Measurements from ENCODE around the gene SCAMP3.
A peak's percentile ranks its signal among the peaks of the same experiment; 100 is the strongest.

The SCAMP3 gene

DNA sequence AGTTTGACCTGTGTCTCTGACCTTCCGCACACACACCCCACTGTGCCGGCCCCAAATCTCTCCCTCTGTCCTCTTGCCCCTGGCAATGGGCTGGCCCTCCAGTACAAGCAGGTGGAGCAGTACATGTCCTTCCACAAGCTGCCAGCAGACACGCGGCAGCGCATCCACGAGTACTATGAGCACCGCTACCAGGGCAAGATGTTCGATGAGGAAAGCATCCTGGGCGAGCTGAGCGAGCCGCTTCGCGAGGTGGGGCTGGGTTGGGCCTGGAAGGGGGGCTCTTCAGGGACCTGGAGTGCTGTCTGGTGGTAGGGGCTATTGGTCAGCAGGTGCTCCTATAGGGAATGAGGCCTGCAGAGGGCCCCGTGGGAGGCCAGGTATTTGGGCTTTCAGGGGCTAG is 22.9 kb upstream of the SCAMP3 start:
- DNase-seq, result no peak

DNA sequence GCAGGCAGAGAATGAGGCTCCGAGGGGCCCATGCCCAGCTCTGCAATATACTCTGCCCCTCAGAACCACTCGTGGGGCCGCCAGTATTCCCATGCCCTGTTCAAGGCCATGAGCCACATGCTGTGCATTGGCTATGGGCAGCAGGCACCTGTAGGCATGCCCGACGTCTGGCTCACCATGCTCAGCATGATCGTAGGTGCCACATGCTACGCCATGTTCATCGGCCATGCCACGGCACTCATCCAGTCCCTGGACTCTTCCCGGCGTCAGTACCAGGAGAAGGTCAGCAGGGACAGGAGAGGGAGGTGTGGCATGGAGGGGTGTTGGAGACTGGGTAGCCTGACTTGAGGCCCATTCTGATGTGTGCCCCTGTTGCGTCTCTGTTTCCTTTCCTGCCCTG is 22.3 kb upstream of the SCAMP3 start:
- no peak for DNase-seq

DNA sequence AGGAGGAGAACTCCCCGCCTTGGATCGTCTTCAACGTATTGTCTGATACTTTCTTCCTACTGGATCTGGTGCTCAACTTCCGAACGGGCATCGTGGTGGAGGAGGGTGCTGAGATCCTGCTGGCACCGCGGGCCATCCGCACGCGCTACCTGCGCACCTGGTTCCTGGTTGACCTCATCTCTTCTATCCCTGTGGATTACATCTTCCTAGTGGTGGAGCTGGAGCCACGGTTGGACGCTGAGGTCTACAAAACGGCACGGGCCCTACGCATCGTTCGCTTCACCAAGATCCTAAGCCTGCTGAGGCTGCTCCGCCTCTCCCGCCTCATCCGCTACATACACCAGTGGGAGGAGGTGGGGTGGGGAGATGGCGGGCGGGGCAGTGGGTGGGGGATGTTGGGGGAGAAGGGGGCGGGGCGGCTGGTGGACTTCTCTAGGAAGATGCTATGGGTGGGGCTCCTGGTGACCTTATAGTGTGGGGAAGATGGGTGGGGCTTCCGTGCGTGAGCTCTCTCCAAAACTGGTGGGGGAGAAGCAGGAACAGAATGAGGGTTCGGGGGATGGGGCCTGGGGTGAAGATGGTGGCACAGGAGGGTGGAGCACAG is 20.4 kb upstream of the SCAMP3 start:
- DNase-seq, result no peak

DNA sequence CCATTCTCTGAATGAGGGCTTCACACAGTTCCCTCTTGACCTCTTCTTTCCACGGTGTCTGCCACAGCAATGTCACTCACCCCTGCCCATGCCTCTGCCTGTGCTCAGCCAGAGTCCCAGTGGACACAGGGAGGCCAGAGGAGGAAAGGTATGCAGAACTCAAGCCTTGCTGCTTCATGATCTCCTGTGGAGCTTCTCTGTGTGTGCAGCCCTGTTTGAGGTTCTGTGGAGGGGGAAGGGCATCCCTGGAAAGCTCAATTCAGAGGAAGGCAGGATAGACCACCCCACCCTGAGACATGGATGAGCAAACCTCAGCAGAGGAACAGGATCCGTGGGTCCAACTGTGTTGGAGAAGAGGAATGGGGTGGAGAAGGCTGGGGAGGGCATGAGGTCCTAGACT is 17.1 kb upstream of the SCAMP3 start:
- no peak for DNase-seq

DNA sequence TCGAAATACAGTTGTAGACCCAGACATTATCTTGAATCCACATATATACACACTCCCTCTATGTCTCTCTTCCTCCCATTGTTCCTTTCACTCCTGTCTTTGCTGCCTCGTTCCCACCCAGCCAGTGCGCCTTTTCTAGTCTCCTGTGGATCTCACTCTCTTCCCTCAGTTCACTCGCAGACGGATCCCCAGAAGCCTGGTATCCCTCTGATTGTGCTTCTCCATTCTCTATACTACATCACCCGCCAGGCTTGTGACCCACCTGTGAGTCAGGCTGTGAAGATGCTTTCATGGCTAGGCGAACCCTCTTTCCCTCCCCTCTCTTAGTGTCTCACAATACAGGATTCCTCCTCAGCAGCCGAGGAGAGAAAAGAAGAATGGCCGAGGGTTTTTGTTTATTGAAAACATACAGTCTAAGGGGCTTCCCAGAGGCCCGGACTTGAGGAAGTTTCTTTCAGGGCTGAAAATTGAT is 16.6 kb upstream of the SCAMP3 start:
- DNase-seq, result no peak

DNA sequence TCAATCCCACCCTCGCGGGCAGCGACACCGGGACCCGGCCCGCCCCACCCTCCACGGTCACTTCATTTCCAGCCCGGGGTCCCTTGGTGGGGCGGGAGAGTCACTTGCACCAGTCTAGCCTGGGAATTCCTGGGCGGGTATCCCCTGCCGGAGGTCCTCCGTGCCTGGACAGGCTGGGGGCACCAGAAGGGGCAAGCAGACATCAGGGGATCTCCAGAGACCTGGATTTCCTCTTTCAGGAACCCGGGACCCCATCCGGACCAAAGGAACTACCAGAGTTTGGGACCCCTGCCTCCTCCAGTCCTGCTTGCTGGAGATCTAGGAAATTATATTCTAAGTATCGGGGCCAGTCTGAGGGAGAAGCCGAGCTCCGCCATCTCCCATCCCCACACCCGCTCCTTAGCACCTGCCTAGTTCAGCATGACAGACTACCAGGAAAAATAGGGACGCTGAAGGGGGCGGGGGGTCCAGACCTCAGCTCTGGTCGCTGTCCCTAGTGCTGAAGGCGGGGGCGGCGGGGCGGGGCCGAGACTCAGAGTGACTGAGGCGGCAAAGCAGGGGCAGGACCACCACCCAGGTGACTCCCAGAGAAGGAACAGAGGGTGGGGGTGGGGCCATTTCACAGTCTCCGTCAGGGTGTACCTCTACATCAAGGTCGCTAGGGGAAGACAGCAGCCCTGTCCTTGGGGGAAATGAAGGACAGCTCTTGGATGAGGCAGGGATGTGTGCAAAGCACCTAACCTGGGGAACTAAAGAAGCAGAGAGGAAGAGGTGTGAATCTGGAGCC is 15.9 kb upstream of the SCAMP3 start:
- peak; percentile 68 for DNase-seq

DNA sequence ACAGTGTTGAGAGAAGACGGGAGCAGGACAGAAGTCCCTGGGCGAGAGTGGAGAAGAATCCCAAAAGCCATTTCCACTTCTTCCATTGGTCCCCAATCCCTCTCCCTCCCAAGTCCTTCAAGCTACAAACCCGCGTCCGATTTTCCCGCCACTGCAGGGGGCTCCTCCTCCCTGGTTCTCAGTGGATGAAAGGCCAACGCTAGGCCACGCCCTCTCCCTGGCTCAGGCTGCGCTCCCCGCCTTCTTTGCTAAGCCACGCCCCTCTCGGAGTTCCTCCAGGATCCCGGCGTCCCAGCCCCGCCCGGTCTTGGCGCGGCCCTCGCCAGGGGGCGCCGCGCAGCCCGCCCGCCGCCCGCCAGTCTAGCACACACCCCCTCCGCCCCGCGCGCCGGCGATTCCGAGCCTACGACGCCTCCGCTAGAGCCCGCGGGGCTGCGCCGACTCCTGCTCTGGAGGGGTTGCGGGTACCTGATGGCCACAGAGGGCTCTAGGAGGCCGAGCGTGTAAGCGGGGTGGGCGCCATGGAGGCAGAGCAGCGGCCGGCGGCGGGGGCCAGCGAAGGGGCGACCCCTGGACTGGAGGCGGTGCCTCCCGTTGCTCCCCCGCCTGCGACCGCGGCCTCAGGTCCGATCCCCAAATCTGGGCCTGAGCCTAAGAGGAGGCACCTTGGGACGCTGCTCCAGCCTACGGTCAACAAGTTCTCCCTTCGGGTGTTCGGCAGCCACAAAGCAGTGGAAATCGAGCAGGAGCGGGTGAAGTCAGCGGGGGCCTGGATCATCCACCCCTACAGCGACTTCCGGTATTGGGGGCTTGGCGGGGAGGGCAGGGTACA is 15.1 kb upstream of the SCAMP3 start, which contains the start of gene HCN3:
Gene HCN3 (plus strand): TSS at position 394 of the 832 bp plus-strand sequence. CDS start 128 bp downstream, at position 522.
- peak; percentile 99 for DNase-seq

DNA sequence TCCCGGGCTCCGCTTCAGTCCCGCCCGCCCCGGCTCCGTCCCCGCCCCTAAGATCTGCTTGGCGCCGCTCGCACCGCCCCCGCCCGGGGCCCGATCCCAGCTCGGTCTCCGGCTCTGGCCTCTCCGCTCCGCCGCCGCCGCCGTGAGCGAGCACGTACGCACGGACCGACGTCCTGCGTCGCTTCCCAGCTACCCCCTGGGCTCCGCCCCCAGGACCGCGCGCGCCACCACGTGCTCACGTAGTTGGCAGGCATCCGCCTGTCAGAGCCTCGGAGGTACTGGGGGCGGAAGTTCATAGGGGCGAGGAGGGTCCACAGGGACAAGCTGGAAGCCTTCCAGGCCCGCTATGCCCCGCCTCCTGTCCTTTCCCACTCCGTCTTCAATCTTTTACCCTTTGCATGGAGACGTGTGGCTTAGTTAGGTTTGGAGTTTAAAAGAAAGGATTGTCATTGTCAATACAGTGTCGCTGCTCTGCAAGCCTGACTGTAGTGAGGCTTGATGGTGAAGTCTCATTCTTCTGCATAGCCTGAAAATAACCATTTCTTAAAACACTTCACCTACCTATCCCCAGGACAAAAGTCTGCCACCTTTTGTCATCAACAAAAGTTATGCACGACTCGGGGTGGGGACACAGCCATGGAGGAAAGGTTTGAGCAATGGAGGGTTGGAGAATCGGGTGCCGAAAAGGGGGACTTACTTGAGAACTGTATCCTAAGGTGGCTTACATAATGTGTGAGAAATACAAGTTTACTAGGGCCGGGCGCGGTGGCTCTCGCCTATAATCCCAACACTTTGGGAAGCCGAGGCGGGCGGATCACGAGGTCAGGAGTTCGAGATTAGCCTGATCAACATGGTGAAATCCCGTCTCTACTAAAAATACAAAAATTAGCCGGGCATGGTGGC is 11.4 kb upstream of the SCAMP3 start, which contains the start of gene CLK2:
Gene CLK2 (minus strand): TSS at position 162 of the 903 bp plus-strand sequence. CDS start 2,527 bp downstream, outside the sequence.
- DNase-seq, result peak; percentile 90

DNA sequence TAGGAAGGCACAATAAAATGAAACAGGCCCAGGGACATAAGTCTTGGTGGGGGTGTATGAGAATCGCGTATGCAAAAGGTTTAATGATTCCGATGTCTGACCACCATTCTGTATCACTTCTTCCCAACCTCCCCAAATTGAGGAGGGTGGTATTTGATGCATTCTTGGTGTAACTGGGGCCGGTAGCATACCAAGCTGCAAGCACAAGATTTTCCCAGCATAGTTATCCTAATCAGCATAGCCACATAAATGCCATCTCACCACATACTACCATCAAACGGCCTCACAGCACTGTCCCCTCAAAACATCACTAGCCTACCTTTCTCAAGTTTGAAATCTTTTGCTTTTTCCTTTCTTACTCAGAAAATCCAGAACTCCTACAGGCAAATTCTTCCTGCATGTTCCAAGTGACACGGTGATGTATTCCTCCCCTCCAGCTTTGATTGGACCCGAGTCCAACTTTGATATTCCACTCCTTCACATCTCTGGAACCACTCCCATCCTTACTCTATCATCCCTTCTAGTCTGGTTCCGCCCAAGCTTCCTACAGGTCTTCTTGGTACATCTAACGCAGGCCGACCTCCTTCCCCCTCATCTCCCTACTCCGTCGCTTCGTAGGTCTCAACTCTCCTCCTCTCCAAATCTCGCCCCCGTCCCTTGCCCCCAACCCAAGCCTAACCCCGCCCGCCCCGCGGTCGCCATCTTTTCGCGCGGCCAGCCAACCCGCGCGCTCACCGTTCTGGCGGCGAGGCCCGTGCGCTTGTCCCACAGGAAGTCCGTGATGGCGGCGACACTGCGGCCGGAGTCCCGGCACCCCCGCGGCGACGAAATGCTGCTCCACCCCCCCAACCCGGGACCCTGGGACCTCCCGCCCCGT is 10.5 kb upstream of the SCAMP3 start:
- DNase-seq, result peak; percentile 77

DNA sequence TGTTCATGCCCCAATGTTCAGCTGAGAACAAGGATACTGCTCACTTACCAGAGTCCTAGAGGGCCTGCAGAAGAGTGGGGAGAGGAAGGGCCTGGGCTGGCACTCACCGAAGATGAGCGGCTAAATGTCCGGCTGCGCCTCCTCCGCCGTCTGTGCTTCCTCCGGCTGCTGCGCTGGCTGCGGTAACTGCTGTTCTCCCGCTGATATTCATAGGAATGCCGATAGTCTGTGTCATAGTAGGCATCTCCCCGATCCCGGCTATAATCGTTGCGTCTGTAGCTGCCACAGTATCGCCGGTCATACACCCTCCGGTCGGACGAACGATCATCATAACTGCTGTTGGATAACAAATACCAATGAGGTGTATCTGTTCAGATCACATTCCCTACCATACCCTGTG is 7.2 kb upstream of the SCAMP3 start:
- no peak for DNase-seq

DNA sequence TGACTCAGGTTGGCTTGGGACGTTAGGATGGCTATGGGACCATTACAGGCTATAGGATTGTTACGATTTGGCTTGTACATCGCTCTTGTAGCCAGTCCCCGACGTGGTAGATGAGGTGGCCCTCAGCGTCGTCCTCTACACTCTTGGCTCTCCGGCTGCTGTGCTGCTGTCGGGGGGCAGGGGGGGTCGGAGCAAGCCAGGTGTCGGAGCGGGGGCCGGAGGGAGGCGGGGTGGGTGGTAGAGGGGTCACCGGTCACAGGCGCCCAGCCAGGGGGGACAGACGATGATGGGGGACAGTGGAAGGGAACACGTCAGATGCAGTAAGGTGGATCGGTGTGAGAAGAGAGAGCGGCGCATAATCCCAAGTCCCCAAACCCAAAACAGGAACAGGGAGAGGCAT is 6.5 kb upstream of the SCAMP3 start:
- DNase-seq, result no peak

DNA sequence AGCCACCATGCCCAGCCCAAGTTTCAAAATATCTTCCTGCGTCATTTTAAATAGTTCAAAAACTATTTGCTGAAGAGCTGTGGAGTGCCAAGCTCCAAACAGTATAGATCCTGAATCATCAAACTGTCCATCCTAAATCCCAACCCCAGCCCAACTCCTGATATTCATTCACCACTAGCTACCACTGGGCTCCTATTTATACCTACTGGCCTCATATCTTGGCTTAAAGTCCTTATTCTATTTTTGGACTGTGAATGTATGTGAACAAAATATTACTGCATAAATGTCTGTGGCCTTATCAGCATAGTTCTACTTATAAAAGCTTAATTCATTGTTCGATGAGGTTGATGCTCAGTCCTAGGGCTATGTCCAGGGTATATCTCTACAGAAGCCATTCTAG is 5.2 kb upstream of the SCAMP3 start:
- DNase-seq, result no peak

DNA sequence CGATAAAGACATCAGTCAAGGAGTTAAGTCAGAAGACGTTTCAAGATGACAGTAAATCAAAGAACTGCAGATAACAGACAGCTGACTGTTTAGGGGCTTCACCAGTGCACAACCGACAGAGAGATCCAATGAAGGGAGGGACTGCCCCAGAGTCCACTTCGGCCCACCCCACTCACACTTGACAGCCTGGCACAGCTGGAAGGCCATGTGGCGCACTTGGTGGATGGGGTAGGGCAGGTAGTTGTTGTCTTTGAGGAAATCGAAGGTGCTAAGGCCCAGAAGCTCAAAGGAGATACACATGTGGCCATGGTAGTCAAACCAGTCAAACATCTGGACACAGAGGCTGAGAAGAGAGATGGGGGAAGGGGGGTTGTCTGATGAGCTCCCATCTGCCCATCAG is 4.4 kb upstream of the SCAMP3 start:
- no peak for DNase-seq

DNA sequence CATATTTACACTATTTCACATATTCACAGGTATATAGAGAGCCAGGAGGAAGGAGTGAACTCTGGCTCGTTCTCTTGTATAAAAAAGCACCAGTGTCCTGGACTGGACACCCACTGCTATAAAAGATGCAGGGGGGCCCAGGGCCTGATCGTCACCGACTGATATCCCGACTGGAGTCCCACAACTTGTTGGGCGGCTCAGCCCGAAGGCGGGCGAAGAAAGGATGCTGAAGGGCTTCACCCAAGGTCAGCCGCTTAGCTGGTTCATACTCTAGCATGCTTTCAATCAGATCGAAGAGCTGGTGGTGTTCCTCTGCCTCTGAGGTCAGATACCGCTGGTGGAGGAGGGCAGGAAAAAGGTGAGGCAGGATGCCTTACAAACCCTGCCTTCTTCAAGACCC is 907 bp upstream of the SCAMP3 start:
- no peak for DNase-seq

DNA sequence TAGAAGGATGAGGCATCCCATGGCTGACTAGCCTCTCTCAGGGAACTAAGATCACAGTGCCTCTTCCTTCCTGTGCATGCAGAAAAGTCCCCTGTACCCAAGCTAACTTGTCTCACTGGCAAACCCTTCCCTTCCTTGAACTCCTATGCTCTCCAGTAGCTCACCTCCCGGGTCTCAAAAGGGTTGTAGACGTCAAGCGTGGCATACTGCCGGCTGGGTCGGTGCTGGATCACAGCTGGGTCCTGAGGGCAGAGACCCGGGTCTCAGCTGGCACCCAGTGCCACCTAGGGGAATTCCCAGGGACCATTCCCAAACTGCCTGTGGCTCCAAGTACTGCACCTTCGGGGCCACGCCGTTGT is 688 bp downstream of the SCAMP3 start:
- peak; percentile 48 for DNase-seq

DNA sequence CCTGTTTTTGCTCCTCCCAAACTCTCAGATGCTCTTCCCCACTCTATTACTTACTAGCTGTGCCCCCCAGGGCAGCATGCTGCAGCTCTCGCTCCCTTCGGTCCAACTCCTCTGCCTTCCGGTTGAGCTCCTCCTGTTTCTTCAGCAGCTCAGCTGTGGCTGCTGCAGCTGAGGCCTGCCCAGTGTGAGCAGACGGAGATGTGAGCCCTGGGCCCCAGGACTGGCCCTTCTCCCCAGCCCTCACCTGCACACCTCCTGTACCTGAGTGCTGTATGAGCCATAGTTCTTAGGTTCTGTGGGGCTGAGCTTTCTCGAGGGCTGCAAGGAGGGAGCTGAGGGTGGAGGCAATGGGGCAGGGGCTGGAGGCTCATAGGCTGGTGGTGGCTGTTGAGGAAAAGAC is 1.9 kb downstream of the SCAMP3 start:
- no peak for DNase-seq

DNA sequence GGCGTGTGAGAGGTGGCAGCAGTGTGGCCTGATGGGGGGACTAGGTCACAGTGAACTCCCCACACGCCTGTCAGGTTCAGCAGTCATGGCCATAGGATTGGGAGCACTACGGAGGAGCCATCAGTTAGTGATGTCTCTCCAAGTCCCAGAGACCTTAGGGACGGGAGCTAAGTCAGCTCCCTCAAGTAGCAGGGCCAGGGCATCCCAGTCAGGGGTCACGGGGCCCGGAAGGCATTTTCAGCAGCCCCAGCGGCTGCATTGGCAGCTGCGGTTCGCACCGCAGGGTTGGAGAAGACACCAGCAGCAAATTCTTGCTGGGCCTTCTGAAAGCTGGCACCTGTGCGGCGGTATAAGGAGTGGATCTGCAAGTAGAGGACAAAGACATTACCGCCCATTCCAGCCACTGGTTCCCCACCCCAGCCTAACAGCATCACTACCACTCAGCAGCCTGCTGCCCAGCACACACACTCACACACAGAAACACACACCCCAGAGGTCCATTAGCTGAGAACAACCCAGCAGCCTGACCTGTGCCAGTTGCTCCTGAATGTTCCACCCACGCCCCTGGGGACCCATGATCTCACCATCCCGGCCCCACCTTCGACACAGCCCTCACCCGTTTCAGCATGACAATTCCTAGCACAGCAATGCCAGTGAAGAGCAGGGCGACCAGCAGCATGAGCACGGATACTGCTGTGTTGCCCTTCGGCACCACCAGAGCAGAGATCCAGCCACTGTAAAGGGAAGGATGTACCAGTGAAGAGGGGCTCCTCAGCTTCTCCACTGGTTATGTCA is 5.9 kb downstream of the SCAMP3 start:
- no peak for DNase-seq

DNA sequence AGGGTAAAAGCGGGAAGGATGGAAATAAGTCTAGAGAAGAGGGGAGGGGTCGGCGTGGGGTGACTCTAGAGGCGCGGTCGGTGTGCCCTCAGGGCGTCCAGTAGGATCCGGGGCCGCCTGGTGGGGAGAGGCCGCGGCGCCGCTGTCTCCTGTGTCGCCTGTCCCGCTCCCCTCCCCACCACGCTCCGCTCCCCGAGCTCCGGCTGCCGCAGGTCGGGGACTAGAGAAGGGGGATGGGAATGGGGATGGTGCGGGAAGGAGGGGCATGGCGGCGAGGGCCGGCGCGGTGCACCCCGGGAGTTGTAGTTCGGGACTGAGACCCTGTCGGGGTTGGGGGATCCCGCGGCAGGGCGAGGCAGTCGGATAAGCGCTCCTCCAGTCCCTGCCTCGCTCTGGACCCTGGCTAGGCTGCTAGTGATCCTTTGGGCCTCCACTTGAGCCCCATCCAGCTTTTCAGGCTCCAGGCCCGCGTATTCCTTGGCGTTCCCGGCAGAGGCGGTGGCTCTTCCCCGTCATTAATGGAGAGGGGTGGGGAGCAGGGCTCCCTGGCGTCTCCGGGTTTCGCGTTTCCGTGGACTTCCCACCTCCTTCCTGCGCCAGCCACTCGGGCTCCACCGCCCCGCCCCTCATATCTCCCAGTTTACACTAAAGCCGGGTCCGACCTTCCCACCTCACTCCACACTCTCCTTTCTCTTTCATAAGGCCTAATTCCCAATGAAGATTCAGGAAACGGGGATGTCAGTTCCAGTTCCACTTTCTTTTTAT is 6.7 kb downstream of the SCAMP3 start, which contains the start of gene ENTREP3:
Gene ENTREP3 (minus strand): TSS at position 241 of the 765 bp plus-strand sequence. CDS start 606 bp downstream, outside the sequence.
- peak; percentile 62 for DNase-seq

DNA sequence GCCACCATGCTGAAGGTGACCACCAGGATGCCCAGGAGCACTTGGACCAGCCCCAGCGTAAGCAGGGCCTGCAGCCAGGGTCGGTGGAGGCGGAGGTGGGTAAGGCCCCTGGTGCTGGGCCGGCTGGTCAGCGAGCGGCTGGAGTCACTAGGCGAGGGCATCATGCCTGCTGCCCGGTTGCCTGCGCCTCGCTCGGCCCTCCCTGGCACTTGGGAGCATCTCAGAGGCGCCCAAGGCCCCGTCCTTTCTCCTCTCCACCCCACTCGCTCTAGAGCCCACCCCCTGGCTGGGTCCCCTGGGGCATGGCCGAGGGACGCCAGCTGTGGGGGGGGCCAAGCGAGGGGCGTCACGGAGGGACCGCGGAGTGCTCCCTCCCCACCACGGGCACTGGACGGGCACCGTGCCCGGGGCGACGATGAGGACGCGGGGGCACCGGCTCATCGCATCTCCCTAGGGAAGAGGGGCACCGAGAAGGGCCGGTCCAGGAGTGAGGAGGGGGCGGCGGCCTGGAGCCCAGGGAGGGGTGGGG is 7.4 kb downstream of the SCAMP3 start:
- DNase-seq, result no peak

Measured in NCI-H510A treated with DMSO at 0.1 percent for 48 hours (cell line).